ENCODE measurements around the gene LSM4.
A peak's percentile ranks its signal among the peaks of the same experiment; 100 is the strongest.

DNA sequence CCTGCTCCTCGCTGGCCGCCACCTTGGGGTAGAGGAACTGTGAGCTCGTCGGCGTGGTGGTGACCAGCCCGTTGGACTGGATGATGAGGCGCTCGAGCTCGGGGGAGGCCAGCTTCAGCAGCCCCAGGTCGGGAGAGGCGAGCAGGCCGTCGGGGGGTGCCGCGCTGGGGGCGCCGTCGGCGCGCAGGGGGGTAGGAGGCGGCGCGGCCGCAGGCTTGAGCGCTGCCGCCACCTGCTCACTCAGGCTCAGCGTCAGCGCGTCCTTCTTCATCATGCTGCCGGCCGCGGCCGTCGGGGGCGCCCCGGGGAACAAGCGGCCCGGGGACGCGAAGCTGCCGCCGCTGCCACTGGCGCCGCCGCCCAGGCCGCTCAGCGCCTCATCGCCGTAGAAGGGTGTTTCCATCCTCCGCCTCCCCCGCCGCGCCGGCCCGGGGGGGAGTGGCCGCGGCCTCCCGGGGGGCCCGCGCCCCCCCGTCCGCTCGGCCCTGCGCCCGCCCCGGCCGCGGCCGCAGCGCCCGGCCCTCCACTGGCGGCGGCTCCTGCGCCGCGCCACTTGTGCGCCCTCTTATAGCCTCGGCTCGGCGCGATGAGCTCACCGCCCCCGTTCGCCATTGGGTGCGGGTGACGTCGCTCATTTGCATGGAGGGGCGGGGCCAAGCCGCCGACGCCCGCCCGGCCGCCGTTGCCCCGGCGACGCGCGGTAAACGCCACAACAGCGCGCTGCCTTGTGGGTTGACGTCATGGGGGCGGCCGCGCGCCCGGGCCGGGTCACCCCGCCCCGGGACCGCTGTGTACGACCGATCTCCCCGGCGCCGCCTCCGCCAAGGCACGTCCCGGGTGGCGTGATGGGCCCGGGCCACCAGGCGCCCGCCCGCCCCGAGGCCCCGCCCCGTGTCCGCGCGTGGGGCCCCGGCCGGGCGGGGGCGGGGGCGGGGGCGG, 41.5 kb downstream of the LSM4 start, which contains the start of gene JUND:
- TF ChIP-seq, protein P1, sequence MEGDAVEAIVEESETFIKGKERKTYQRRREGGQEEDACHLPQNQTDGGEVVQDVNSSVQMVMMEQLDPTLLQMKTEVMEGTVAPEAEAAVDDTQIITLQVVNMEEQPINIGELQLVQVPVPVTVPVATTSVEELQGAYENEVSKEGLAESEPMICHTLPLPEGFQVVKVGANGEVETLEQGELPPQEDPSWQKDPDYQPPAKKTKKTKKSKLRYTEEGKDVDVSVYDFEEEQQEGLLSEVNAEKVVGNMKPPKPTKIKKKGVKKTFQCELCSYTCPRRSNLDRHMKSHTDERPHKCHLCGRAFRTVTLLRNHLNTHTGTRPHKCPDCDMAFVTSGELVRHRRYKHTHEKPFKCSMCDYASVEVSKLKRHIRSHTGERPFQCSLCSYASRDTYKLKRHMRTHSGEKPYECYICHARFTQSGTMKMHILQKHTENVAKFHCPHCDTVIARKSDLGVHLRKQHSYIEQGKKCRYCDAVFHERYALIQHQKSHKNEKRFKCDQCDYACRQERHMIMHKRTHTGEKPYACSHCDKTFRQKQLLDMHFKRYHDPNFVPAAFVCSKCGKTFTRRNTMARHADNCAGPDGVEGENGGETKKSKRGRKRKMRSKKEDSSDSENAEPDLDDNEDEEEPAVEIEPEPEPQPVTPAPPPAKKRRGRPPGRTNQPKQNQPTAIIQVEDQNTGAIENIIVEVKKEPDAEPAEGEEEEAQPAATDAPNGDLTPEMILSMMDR (IDR thresholded peaks at IDR 0.05): peak in 1 of 3 donors; percentile 31
- peak; percentile 46 for TF ChIP-seq POLR2A (IDR thresholded peaks at IDR 0.05)
- peak; percentile 94 to 98 (median 98) for TF ChIP-seq POLR2AphosphoS5 (IDR thresholded peaks at IDR 0.05)
